ENCODE measurements around the gene MAP3K10.

GRCh38 chr19:40163541-40164129 is 27.6 kb upstream of the MAP3K10 start:
- no peak for TF ChIP-seq CTCF (IDR thresholded peaks at IDR 0.05)
- TF ChIP-seq POLR2A (IDR thresholded peaks at IDR 0.05), result no peak
- TF ChIP-seq POLR2AphosphoS5 (IDR thresholded peaks at IDR 0.05), result no peak

Measured in prostate gland (tissue), 2 donors.